HepG2 (cell line): ENCODE data around the gene NEIL1. TPM values are rescaled to one million over a fixed set of nuclear protein-coding genes. Genes with fewer than 3 reads are reported as not detected.

ENCODE experiments used
- ATAC-seq: fragments of 200-7000 bp; cut with Tn5 transposase; 3 replicates; pipeline ENCODE4 v1.9.1; 2020; ENCODE audit warnings: mild to moderate bottlenecking, moderate library complexity
- BruUV-seq: library from RNA; stranded (reverse); fragments of 400-500 nt; replicated peaks from 2 replicates; lab custom pipeline; 2021; lab: Mats Ljungman, UMichigan
- CTCF ChIA-PET: fragments of 300-600 bp; formaldehyde crosslinking; extraction: SDS; loops from one replicate; lab custom pipeline; 2021; ENCODE audit warnings: low total read pairs, inconsistent platforms, low intra/inter-chr PET ratio; lab: Yijun Ruan, JAX
- POLR2A ChIA-PET: fragments of 350-600 bp; sonication (Branson Sonifier 250); formaldehyde crosslinking; loops from one replicate; lab custom pipeline; 2020; ENCODE audit warnings: antibody characterized with exemption, inconsistent platforms; lab: Yijun Ruan, JAX
- DNase-seq: peaks from one replicate; pipeline ENCODE4 v3.0.0-alpha.2; 2015; ENCODE audit warnings: low spot score
- FAIRE-seq: peaks from 3 replicates; lab custom pipeline; 2011; peaks lifted over from hg19 to GRCh38; lab: Jason Lieb, UNC
- H2AFZ ChIP-seq: one replicate; pipeline ENCODE4 v1.6.1; 2011; ENCODE audit warnings: low read length, inconsistent platforms
- H3K27ac ChIP-seq: fragments of 300-600 bp; 3 replicates; pipeline ENCODE4 v1.8.0; 2011; ENCODE audit warnings: mixed run types, mild to moderate bottlenecking, mixed read lengths, low read length, inconsistent platforms; ENCODE audit not compliant: insufficient read depth; ENCODE audit errors: extremely low read length
- H3K27me3 ChIP-seq, 2 experiments: fragments of 200-600 bp in 1 of 2; 2 replicates in 1 of 2; 3 replicates in 1 of 2; pipeline versions ENCODE4 v1.6.0 to v1.8.0; 2011; ENCODE audit warnings: low read length in 2 of 2, mild to moderate bottlenecking in 2 of 2, moderate library complexity in 2 of 2, inconsistent platforms in 1 of 2; ENCODE audit not compliant: insufficient read depth in 2 of 2, control insufficient read depth in 1 of 2
- H3K36me3 ChIP-seq, 2 experiments: fragments of 200-600 bp in 1 of 2; replicated peaks in 1 of 2; 2 replicates in 1 of 2; 3 replicates in 1 of 2; pipeline versions ENCODE4 v1.5.1 to v1.8.0; 2011; ENCODE audit warnings: low read length in 2 of 2, inconsistent platforms in 1 of 2; ENCODE audit not compliant: insufficient read depth in 2 of 2, control insufficient read depth in 1 of 2
- H3K4me1 ChIP-seq: 2 replicates; pipeline ENCODE4 v1.5.1; 2012; ENCODE audit warnings: low read length, inconsistent platforms; ENCODE audit not compliant: insufficient read depth
- H3K4me2 ChIP-seq: 2 replicates; pipeline ENCODE4 v1.6.0; 2011; ENCODE audit warnings: low read depth, low read length, inconsistent platforms
- H3K4me3 ChIP-seq, 3 experiments: fragments of 200-600 bp in 1 of 3; sonication (generic), shearing (Covaris generic) in 1 of 3; replicated peaks in 1 of 3; 2 replicates each; pipeline ENCODE4 v1.5.1; 2011 to 2016; ENCODE audit warnings: low read length in 3 of 3, inconsistent platforms in 2 of 3, low read depth in 2 of 3, mild to moderate bottlenecking in 2 of 3, control low read depth in 1 of 3, mixed read lengths in 1 of 3; ENCODE audit not compliant: insufficient read depth in 1 of 3
- H3K79me2 ChIP-seq: one replicate; pipeline ENCODE4 v1.6.1; 2011; ENCODE audit warnings: low read length, inconsistent platforms; ENCODE audit not compliant: insufficient read depth
- H3K9ac ChIP-seq: 2 replicates; pipeline ENCODE4 v1.6.0; 2011; ENCODE audit warnings: mild to moderate bottlenecking, low read depth, low read length, inconsistent platforms; ENCODE audit not compliant: insufficient read depth
- H3K9me3 ChIP-seq: 2 replicates; pipeline ENCODE4 v1.5.1; 2012; ENCODE audit warnings: mild to moderate bottlenecking, low read length
- H4K20me1 ChIP-seq: 2 replicates; pipeline ENCODE4 v1.6.0; 2011; ENCODE audit warnings: inconsistent platforms, mild to moderate bottlenecking, low read length, moderate library complexity; ENCODE audit not compliant: insufficient read depth
- SRSF1 ChIP-seq: fragments of 200-400 bp; formaldehyde crosslinking; optimal IDR thresholded peaks from 2 replicates; pipeline ENCODE3; 2017; ENCODE audit warnings: mild to moderate bottlenecking, low read depth, low read length, moderate library complexity
- ZFP36L1 ChIP-seq: sonication (generic); formaldehyde crosslinking; IDR thresholded peaks from 2 replicates; pipeline ENCODE4 v1.8.0; 2022; ENCODE audit warnings: mild to moderate bottlenecking, missing genetic modification reagents, moderate library complexity
- ZFX ChIP-seq: sonication (generic); formaldehyde crosslinking; IDR thresholded peaks from 2 replicates; pipeline ENCODE4 v1.4.0; 2020; ENCODE audit warnings: mild to moderate bottlenecking, low read depth, missing genetic modification reagents, moderate library complexity
- ZNF124 ChIP-seq: sonication (generic); formaldehyde crosslinking; IDR thresholded peaks from 2 replicates; pipeline ENCODE4 v1.4.0; 2020; ENCODE audit warnings: missing genetic modification reagents
- ZNF670 ChIP-seq: sonication (generic); formaldehyde crosslinking; IDR thresholded peaks from 2 replicates; pipeline ENCODE4 v1.8.0; 2022; ENCODE audit warnings: mild to moderate bottlenecking, missing genetic modification reagents, borderline replicate concordance
- WGBS: methylation state at CpG from one replicate; pipeline ENCODE4 v1.1.6; 2017; ENCODE audit warnings: low lambda C conversion rate; 5-methylcytosine and 5-hydroxymethylcytosine counted together
- in situ Hi-C: cut with HindIII; loops from 2 replicates; pipeline ENCODE4 v1.10.0; 2017; ENCODE audit warnings: low pct_unique_long_range_greater_than_20kb; ENCODE audit not compliant: extremely low pct_ligation_motif_present
- intact Hi-C: fragments of 100-400 bp; cut with micrococcal nuclease; formaldehyde crosslinking; loops from one replicate; pipeline ENCODE4 v1.10.0; 2022; ENCODE audit not compliant: unreplicated experiment
- polyA plus RNA-seq, 8 experiments: library from polyadenylated mRNA; depleted of rRNA in 3 of 8; stranded (reverse) in 7 of 8; unstranded in 1 of 8; fragments of >200 nt; fragmentation: Illumina TruSeq in 4 of 8; extraction: Trizol in 4 of 8; gene quantifications; 2 replicates each; pipeline versions ENCODE4 v1.2.1 to v1.2.3, GENCODE V29; 2011 to 2016; ENCODE audit warnings: low read depth in 4 of 8, missing spikeins in 1 of 8, mixed read lengths in 1 of 8; ENCODE audit not compliant: insufficient read depth in 1 of 8
- total RNA-seq, 5 experiments: library from RNA; depleted of rRNA; stranded (reverse); fragments of >200 nt; fragmentation: Illumina TruSeq; extraction: Trizol; gene quantifications; 2 replicates each; pipeline ENCODE4 v1.2.3, GENCODE V29; 2016; ENCODE audit warnings: low read depth in 1 of 5
- TF ChIP-seq, protein P1 (sequence below): sonication (generic); formaldehyde crosslinking; IDR thresholded peaks from 2 replicates; pipeline ENCODE4 v1.4.0; 2020; ENCODE audit warnings: mild to moderate bottlenecking, missing genetic modification reagents
- TF ChIP-seq, protein P2 (sequence below): IDR thresholded peaks from 2 replicates; pipeline ENCODE4 v1.6.1; 2016; ENCODE audit warnings: missing biosample characterization, missing genetic modification reagents, low read depth

The NEIL1 gene
- total and polyA plus RNA-seq, 2 of the 13 experiments (the other 11 are each of a cell fraction or from before 2014, with no cell fraction given): 10.4 to 15.5 TPM

GRCh38 chr15:75360856-75361255 lies 14.0 kb downstream of the NEIL1 start:
- Histone ChIP-seq H3K9ac (no peak overlapping the region), H3K79me2 (no peaks in the 10 kb centered on the region), H2AFZ (no peak overlapping the region), H3K4me2 (no peak overlapping the region), H3K27ac (no peak overlapping the region), H4K20me1 (no peaks in the 10 kb centered on the region), H3K4me1 (no peaks in the 10 kb centered on the region), H3K27me3 (no peaks in the 10 kb centered on the region), H3K4me3 (no peak overlapping the region), H3K36me3 (peaks cover 18 to 40% of the 10 kb centered on the region in 2 experiments), H3K9me3 (no peaks in the 10 kb centered on the region)
- ChIA-PET CTCF (no interaction called here), POLR2A (interaction anchor here (0.9 to 2.1 kb wide), 3 partner anchors 8 to 13 kb away, joined by 3 to 10 read pairs (median 4); partner anchors contain the start of gene MAN2C1)
- DNase-seq (no peak), FAIRE-seq (no peak), ATAC-seq (no peak)
- BruUV-seq: no TSS peak
- in situ Hi-C loops: loop anchor here (10.0 kb wide), 1 partner anchor 284 kb away; the partner anchor contains the start of genes IMP3 and SNX33
- intact Hi-C loops: loop anchor here (10.0 kb wide), 1 partner anchor 324 kb away; no protein-coding TSS in a partner anchor
- no CpG with 5 or more reads among the region's 7 CpGs for WGBS
- TF ChIP-seq ZFX (CRISPR knock-in tag): no peak
- no peak for TF ChIP-seq SRSF1
- no peak for TF ChIP-seq ZNF670
- no peak for TF ChIP-seq ZFP36L1 (CRISPR knock-in tag)
- TF ChIP-seq, protein P1, sequence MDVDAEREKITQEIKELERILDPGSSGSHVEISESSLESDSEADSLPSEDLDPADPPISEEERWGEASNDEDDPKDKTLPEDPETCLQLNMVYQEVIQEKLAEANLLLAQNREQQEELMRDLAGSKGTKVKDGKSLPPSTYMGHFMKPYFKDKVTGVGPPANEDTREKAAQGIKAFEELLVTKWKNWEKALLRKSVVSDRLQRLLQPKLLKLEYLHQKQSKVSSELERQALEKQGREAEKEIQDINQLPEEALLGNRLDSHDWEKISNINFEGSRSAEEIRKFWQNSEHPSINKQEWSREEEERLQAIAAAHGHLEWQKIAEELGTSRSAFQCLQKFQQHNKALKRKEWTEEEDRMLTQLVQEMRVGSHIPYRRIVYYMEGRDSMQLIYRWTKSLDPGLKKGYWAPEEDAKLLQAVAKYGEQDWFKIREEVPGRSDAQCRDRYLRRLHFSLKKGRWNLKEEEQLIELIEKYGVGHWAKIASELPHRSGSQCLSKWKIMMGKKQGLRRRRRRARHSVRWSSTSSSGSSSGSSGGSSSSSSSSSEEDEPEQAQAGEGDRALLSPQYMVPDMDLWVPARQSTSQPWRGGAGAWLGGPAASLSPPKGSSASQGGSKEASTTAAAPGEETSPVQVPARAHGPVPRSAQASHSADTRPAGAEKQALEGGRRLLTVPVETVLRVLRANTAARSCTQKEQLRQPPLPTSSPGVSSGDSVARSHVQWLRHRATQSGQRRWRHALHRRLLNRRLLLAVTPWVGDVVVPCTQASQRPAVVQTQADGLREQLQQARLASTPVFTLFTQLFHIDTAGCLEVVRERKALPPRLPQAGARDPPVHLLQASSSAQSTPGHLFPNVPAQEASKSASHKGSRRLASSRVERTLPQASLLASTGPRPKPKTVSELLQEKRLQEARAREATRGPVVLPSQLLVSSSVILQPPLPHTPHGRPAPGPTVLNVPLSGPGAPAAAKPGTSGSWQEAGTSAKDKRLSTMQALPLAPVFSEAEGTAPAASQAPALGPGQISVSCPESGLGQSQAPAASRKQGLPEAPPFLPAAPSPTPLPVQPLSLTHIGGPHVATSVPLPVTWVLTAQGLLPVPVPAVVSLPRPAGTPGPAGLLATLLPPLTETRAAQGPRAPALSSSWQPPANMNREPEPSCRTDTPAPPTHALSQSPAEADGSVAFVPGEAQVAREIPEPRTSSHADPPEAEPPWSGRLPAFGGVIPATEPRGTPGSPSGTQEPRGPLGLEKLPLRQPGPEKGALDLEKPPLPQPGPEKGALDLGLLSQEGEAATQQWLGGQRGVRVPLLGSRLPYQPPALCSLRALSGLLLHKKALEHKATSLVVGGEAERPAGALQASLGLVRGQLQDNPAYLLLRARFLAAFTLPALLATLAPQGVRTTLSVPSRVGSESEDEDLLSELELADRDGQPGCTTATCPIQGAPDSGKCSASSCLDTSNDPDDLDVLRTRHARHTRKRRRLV (CRISPR knock-in tag): no peak
- TF ChIP-seq ZNF124: no peak
- TF ChIP-seq, protein P2, sequence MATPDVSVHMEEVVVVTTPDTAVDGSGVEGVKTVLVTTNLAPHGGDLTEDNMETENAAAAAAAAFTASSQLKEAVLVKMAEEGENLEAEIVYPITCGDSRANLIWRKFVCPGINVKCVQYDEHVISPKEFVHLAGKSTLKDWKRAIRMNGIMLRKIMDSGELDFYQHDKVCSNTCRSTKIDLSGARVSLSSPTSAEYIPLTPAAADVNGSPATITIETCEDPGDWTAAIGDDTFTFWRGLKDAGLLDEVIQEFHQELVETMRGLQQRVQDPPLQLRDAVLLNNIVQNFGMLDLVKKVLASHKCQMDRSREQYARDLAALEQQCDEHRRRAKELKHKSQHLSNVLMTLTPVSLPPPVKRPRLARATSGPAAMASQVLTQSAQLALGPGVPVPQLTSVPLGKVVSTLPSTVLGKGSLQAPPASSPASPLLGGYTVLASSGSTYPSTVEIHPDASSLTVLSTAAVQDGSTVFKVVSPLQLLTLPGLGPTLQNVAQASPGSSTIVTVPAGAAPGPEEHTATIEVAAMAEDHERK (CRISPR knock-in tag): no peak
